ENCODE measurements around the gene ZNF254. TPM values are rescaled to one million over a fixed set of nuclear protein-coding genes. Genes with fewer than 3 reads are reported as not detected.
"Not testable (repeated sequence)": the region's sequence is repeated elsewhere in the genome, so short reads cannot be mapped to it uniquely, and the experiment has no call there.

ZNF254 gene
- total RNA-seq, 2 experiments from 2014 or later, result 9.7 to 9.9 TPM

DNA sequence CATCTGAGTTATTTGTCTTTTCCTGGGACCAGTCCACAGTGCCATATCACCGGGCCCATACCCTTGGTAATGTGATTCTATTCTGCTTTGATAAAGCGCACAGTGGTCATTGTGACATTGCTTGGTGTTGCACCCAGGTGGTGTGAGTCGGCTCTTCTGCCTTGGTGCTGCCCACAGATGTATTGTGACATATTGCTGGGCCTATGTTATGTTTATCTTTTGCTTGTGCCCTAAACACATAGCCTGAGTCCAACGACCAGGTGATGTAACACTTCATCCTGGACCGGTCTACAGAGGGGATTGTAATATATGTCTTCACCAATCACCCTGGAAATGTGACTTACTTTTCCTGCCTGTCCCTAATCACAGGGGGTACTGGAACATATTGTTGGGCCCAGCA, 23.7 kb upstream of the ZNF254 start:
- no peak for DNase-seq
- H3K27me3 Mint-ChIP-seq, result no peaks in the 10 kb centered on the region
- peaks cover 50% of the 10 kb centered on the region for H3K36me3 Mint-ChIP-seq
- H3K9me3 Mint-ChIP-seq, result no peaks in the 10 kb centered on the region
- peaks cover 7% of the 10 kb centered on the region for H3K4me1 Mint-ChIP-seq
- no peak overlapping the region for H3K27ac Mint-ChIP-seq
- H3K4me3 Mint-ChIP-seq, result no peak overlapping the region

DNA sequence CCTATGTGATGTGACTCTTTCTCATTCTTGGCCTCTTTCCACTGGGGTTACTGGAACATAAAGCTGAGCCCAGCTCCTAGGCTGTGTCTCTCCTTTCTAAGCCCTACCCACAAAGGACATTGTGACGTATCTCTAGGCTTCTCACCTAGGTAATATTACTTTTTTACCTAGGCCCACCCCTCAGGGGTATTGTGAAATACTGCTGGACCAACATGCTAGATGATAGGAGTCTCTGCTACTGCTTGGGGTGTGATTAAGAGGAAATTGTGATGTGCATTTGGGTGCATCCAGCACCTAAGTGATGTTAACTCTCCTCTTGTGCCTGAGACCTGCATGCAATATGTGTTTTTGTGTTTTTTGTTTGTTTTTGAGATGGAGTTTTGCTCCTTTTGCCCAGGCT, 22.8 kb upstream of the ZNF254 start:
- no peak overlapping the region for H3K27ac Mint-ChIP-seq
- no peaks in the 10 kb centered on the region for H3K27me3 Mint-ChIP-seq
- H3K4me1 Mint-ChIP-seq, result peaks cover 7% of the 10 kb centered on the region
- H3K4me3 Mint-ChIP-seq, result no peak overlapping the region
- H3K36me3 Mint-ChIP-seq, result peaks cover 47% of the 10 kb centered on the region
- no peaks in the 10 kb centered on the region for H3K9me3 Mint-ChIP-seq
- DNase-seq, result no peak

DNA sequence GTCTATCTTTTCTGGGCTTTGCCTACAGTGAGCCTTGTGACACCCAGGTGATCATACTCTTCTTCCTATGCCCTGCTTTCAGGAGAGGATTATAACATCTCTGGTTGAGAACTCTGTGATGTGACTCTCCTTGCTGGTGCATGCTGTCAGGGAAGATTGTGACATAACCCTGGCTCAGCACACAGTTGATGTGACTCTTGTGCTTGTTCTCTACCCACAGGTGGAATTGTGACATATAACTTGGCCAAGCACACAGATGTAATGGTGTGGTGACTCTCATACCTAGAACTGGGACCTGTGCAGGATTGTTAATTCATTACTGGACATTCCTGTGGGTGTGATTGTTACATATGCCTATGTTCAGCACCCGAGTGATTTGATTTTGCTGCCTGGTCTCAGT, 21.7 kb upstream of the ZNF254 start:
- Mint-ChIP-seq H3K4me1 (peaks cover 7% of the 10 kb centered on the region), H3K9me3 (no peaks in the 10 kb centered on the region), H3K27me3 (no peaks in the 10 kb centered on the region), H3K4me3 (no peak overlapping the region), H3K36me3 (peaks cover 46% of the 10 kb centered on the region), H3K27ac (no peak overlapping the region)
- DNase-seq, result no peak

DNA sequence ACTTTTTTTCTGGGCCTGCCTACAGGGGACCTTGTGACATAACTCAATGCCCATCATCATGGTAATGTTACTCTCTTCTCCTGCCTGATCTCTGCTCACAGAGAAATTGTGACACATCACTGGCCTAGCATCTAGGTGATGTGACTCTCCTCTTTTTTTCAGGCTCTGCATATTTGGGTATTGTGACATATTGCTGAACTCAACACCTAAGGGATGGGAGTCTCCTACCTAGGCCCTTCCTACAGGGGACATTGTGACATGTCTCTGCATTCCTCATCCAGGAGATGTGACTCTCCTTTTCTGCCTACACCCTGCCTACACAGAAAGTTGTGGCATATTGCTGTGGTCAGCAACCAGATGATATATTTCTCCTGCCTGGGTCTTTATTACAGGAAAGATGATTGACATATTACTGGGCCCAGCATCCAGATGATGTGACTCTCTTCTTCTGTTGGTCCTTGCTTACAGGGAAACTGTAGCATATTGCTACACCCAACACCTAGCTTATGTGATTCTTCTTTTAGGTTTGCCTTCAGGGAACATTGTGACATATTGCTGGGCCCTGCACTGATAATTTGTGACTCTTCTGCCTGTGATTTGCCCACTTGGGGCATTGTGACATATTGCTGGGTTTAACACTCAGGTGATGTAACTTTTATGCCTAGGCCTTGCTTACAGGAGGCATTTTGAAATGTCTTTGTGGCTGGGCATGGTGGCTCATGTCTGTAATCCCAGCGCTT, 21.0 kb upstream of the ZNF254 start:
- Mint-ChIP-seq H3K4me3 (no peak overlapping the region), H3K4me1 (peaks cover 5% of the 10 kb centered on the region), H3K36me3 (peaks cover 43% of the 10 kb centered on the region), H3K27me3 (no peaks in the 10 kb centered on the region), H3K9me3 (no peaks in the 10 kb centered on the region), H3K27ac (no peak overlapping the region)
- no peak for DNase-seq

DNA sequence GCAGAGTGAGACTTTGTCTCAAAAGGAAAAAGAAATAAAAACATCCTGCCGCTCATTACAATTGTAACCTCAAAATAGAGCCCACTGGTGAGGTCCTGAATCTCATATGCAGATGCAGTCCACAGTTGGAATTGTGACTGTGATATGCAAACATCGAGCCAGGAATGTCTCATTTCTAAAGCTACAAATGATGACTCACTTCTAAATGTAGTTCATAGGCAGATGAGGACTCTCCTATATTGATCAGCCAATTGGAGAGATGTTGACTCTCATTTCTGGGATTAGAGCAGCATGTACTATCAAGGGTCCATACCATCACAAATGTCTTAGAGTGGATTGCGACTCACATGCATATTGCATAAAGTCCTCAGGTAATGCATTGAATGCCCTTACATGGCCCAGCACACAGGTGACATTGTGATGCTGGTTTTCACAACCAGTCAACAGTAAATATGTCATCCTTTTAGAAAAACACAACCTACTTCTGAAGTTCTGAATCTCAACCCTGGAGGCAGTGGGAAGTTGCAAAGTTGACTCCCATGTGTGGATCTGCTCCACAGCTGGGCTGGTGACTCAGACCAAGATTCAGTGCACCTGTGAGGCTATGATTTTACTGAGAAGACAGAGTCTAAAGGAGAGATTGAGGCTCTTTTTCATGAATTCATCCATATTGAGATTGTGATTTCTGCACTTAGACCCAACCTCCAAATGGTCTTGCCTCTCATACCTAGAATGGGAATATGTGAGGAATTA, 16.9 kb upstream of the ZNF254 start:
- no peak overlapping the region for H3K27ac Mint-ChIP-seq
- peaks cover 59% of the 10 kb centered on the region for H3K36me3 Mint-ChIP-seq
- no peaks in the 10 kb centered on the region for H3K27me3 Mint-ChIP-seq
- no peak overlapping the region for H3K4me3 Mint-ChIP-seq
- DNase-seq, result no peak
- peaks cover 3% of the 10 kb centered on the region for H3K9me3 Mint-ChIP-seq
- no peaks in the 10 kb centered on the region for H3K4me1 Mint-ChIP-seq

DNA sequence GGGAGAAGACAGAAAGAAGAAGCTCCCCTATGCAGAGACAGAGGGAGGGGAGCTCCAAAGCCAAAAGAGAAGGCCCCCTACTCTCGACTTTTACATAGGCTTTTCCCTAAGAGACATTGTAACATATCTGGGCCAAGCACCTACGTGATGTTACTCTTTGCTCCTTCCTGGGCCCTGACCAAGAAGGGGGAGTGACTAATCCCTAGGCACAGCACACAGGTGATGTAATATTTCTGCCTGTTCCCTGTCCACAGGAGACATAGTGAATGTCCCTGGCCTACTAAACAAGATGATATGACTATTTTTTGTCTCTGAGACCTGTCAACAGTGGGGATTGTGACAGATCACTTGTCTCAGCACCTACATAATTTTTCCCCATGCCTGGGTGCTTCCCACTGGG, 15.9 kb upstream of the ZNF254 start:
- DNase-seq, result no peak
- peaks cover 64% of the 10 kb centered on the region for H3K36me3 Mint-ChIP-seq
- no peaks in the 10 kb centered on the region for H3K4me1 Mint-ChIP-seq
- no peak overlapping the region for H3K27ac Mint-ChIP-seq
- H3K27me3 Mint-ChIP-seq, result no peaks in the 10 kb centered on the region
- peaks cover 6% of the 10 kb centered on the region for H3K9me3 Mint-ChIP-seq
- no peak overlapping the region for H3K4me3 Mint-ChIP-seq

DNA sequence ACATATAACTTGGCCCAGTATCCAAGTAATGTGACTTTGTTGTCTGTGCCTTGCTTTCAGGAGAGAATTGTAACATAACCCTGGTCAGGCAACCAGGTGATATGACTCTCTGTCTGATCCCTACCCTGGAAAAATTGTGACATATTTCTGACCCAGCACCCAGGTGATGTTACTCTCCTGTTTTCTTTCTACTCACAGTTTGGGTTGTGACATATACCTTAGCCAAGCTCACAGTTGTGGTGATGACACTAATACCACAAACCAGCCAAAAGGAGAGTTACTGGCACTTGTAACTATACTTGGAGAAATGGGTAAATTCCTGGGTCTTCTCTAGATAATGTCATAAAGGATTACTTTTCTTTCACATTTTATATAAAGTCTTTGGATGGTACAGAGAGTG, 14.3 kb upstream of the ZNF254 start:
- H3K4me3 Mint-ChIP-seq, result no peak overlapping the region
- no peak overlapping the region for H3K27ac Mint-ChIP-seq
- DNase-seq, result no peak
- H3K4me1 Mint-ChIP-seq, result no peaks in the 10 kb centered on the region
- no peaks in the 10 kb centered on the region for H3K27me3 Mint-ChIP-seq
- peaks cover 6% of the 10 kb centered on the region for H3K9me3 Mint-ChIP-seq
- H3K36me3 Mint-ChIP-seq, result peaks cover 68% of the 10 kb centered on the region

DNA sequence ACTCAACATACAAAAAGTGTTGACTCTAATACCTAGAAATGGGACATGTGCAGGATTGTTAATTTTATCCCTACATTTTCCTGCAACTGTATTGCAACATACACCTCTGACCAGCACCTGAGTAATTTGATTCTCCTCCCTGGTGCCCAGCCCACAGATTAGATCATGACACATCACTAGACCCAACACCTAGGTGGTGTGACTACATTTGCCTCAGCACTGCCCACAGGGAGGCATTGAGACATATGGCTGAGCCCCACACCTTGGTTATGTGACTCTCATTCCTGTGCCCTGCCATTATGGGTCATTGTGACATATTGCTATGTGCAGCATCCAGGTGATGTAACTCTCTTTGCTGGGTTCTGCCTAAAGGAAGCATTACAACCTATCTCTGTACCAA, 13.2 kb upstream of the ZNF254 start:
- no peak for DNase-seq
- Mint-ChIP-seq H3K27me3 (no peaks in the 10 kb centered on the region), H3K4me1 (no peaks in the 10 kb centered on the region), H3K9me3 (peaks cover 6% of the 10 kb centered on the region), H3K4me3 (no peak overlapping the region), H3K27ac (no peak overlapping the region), H3K36me3 (peaks cover 60% of the 10 kb centered on the region)

DNA sequence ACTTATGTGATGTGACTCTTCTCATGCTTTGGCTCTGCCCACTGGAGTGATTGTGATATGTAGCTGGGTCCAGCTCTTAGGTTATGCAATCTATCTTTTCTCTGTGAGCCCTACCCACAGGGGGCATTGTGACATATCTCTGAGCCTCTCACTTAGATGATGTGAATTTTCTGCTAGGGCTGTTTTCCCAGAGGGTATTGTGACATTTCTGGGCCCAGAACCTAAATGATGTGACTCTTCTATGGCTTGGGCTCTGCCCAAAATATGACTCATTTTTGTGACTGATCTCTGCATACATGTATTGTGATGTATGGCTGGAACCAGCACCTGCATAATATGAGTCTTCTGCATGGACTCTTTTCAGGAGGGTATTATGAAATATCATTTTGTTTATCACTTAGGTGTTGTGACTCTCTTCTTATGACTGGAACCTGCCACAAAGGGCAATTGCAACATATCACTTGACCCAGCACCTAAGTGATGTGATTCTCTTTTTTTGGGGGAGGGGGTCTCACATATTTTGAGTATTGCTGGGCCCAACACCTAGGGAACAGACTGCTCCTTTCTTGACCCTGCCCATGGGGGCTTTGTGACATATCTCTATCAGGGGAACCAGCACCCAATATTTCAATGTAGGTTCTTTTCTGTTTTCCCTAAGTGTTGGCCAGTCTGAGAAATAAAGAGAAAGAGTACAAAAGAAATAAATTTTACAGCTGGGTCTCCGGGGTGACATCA, 12.1 kb upstream of the ZNF254 start:
- H3K27me3 Mint-ChIP-seq, result no peaks in the 10 kb centered on the region
- no peak for DNase-seq
- peaks cover 60% of the 10 kb centered on the region for H3K36me3 Mint-ChIP-seq

DNA sequence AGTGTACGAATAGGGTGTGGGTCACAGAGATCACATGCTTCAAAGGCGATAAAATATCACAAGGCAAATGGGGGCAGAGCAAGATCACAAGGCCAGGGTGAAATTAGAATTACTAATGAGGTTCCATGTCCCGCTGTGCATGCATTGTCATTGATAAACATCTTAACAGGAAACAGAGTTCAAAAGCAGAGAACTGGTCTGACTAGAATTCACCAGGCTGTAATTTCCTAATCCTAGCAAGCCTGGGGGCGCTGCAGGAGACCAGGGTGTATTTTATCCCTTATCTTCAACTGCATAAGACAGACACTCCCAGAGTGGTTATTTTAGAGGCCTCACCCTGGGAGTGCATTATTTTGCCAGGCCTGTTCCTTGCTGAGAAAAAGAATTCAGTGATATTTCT, 11.5 kb upstream of the ZNF254 start:
- H3K9me3 Mint-ChIP-seq, H3K27ac Mint-ChIP-seq: not testable (repeated sequence)
- peaks cover 57% of the 10 kb centered on the region for H3K36me3 Mint-ChIP-seq

More for the DNA sequence above, 12.1 kb upstream of the ZNF254 start:
- Mint-ChIP-seq H3K4me3 (no peak overlapping the region), H3K9me3 (peaks cover 6% of the 10 kb centered on the region), H3K4me1 (no peaks in the 10 kb centered on the region), H3K27ac (no peak overlapping the region)

DNA sequence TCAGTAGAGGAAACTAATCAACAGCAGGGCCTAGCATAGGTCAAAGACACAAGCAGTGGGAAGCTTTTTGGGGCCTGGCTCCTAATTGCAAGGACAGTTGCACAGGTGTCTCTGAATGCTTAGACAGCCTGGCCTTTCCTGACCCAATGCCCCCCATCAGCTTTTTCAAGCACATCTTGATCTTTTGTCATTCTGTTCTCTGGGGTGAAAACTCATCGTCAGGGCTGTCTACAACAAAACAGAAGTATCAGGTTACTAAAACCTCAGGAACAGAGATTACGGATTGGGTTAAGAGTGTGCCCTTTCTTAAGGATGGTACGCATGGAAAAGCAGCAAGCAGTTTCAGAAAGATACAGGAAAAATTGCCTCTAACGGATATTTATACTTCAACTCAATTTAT, 8.3 kb upstream of the ZNF254 start:
- DNase-seq, result no peak
- Mint-ChIP-seq H3K27me3 (no peaks in the 10 kb centered on the region), H3K27ac (no peak overlapping the region), H3K36me3 (peaks cover 40% of the 10 kb centered on the region), H3K9me3 (peaks cover 6% of the 10 kb centered on the region), H3K4me1 (no peaks in the 10 kb centered on the region), H3K4me3 (no peak overlapping the region)

More for the DNA sequence above, 11.5 kb upstream of the ZNF254 start:
- not testable (repeated sequence) for DNase-seq, H3K27me3 Mint-ChIP-seq, H3K4me1 Mint-ChIP-seq, H3K4me3 Mint-ChIP-seq

DNA sequence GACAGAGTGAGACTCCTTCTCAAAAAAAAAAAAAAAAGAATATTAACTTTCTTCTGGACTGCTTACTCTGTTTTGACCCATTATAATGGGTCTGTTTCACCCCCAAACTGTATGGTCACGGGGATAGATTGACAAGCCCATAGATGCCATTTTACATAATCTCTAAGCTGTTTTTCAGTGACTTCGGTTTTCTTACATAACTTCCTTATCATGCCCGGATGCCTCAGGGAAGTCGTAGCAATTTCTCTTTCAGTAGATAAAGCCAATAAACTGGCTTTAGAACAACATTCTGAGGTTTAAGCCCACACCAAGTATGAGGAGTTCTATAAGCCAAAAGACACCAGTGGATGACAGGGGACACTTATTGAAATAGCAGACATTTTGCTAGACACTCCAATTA, 5.9 kb upstream of the ZNF254 start:
- H3K27me3 Mint-ChIP-seq, result no peaks in the 10 kb centered on the region

DNA sequence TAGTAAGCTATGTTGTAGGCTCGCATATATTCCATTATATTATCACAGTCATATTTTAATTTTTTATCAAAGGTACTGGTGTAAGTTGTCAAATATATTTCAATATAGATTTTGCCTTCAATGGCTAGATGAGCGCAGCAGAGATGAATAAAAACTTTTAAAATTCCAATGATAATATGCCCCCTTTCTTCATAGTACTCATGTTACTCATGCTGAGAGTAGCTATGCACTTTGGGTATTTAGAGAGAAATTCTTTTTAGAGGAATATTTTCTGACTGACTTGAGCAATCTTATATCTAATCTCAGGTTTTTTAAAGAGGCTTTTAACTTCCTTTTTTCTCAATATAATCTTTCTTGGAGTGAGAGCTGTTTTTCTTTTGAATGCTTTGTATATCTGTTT, 11.4 kb downstream of the ZNF254 start:
- DNase-seq, result no peak
- Mint-ChIP-seq H3K27ac (no peak overlapping the region), H3K4me1 (peaks cover 6% of the 10 kb centered on the region), H3K36me3 (peaks cover 84% of the 10 kb centered on the region), H3K4me3 (no peak overlapping the region), H3K27me3 (no peaks in the 10 kb centered on the region), H3K9me3 (peaks cover 34% of the 10 kb centered on the region)

More for the DNA sequence above, 5.9 kb upstream of the ZNF254 start:
- no peak overlapping the region for H3K4me3 Mint-ChIP-seq
- H3K4me1 Mint-ChIP-seq, result no peaks in the 10 kb centered on the region
- H3K9me3 Mint-ChIP-seq, result no peaks in the 10 kb centered on the region
- no peak for DNase-seq
- H3K36me3 Mint-ChIP-seq, result peaks cover 16% of the 10 kb centered on the region
- no peak overlapping the region for H3K27ac Mint-ChIP-seq

DNA sequence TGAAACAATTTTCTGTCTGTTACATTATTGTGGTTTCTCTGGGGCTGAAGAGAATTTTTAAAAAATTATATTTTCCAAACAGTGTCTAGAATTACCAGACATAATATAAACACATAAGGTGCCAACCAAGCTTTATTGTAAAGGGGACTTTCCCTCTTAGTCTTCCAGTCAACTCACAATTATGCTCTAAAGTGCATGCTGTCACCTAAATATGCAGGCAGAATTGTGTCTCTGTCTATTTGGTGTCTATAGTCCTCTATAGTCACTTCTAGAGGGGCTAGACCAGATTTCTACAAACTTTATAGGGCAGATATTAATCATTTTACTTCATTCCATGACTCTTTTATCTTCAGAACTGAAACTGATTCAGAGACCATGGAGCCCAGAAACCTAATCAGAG, 12.8 kb downstream of the ZNF254 start:
- Mint-ChIP-seq H3K4me1 (peaks cover 3% of the 10 kb centered on the region), H3K27ac (no peak overlapping the region), H3K27me3 (no peaks in the 10 kb centered on the region), H3K36me3 (peaks cover 85% of the 10 kb centered on the region), H3K4me3 (no peak overlapping the region), H3K9me3 (peaks cover 39% of the 10 kb centered on the region)
- no peak for DNase-seq

DNA sequence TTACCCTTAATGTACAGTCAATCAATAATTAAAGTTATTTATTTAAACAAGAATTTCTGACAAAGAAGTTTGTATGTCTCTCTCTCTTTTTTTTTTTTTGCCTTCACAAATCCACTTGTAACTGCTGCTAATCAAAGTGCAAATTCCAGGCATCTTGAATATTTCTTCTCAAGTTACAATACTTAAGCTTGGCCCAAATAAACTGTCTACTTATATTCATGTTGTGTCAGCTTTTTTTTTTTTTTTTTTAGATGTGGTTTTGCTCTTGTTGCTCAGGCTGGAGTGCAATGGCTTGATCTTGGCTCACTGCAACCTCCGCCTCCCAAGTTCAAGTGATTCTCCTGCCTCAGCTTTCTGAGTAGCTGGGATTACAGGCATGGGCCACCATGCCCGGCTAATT, 13.6 kb downstream of the ZNF254 start:
- H3K27me3 Mint-ChIP-seq, H3K4me3 Mint-ChIP-seq, H3K4me1 Mint-ChIP-seq, DNase-seq, H3K27ac Mint-ChIP-seq: not testable (repeated sequence)
- Mint-ChIP-seq H3K9me3 (peaks cover 37% of the 10 kb centered on the region), H3K36me3 (peaks cover 85% of the 10 kb centered on the region)
